ENCODE data around the gene ERBB4.

Gene ERBB4

GRCh38 chr2:212050871-212051270, 487.7 kb downstream of the ERBB4 start:
- no peak for TF ChIP-seq POLR2A (IDR thresholded peaks at IDR 0.05; ENCODE audit: low read depth, low read length)

GRCh38 chr2:212042562-212042961, 496.0 kb downstream of the ERBB4 start:
- no peak for TF ChIP-seq POLR2A (IDR thresholded peaks at IDR 0.05; ENCODE audit: low read depth, low read length)
- FAIRE-seq (no peak), DNase-seq (ENCODE audit: insufficient read length, low spot score) (no peak)

More at GRCh38 chr2:212050871-212051270, 487.7 kb downstream of the ERBB4 start:
- no peak for FAIRE-seq
- no peak for DNase-seq (ENCODE audit: insufficient read length, low spot score)

GRCh38 chr2:212037062-212037461, 501.5 kb downstream of the ERBB4 start:
- no peak for DNase-seq (ENCODE audit: insufficient read length, low spot score)
- no peak for TF ChIP-seq POLR2A (IDR thresholded peaks at IDR 0.05; ENCODE audit: low read depth, low read length)
- no peak for FAIRE-seq

GRCh38 chr2:212034841-212035585, 503.6 kb downstream of the ERBB4 start:
- FAIRE-seq (peak; percentile 6), DNase-seq (ENCODE audit: insufficient read length, low spot score) (no peak)
- TF ChIP-seq POLR2A (IDR thresholded peaks at IDR 0.05; ENCODE audit: low read depth, low read length), result no peak

DNA sequence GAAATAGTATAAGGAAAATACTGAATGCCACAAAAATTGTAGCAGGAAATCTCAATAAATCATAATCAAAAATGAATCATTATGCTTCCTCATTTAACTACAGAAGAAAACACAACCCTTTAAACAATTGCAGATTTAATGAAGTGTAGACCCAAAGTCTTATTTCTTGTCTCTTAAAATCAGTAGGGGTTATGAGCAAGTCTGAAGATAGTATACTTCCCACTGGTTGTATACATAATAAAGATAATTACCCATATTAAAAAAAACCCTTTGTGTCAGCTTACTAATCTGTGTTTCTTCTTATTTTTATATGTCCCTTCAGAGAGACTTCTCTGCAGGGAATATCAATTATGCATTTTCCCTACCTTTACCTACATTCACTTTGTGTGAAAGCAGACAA, 504.7 kb downstream of the ERBB4 start:
- FAIRE-seq (no peak), DNase-seq (ENCODE audit: insufficient read length, low spot score) (no peak)
- TF ChIP-seq POLR2A (IDR thresholded peaks at IDR 0.05; ENCODE audit: low read depth, low read length), result no peak

DNA sequence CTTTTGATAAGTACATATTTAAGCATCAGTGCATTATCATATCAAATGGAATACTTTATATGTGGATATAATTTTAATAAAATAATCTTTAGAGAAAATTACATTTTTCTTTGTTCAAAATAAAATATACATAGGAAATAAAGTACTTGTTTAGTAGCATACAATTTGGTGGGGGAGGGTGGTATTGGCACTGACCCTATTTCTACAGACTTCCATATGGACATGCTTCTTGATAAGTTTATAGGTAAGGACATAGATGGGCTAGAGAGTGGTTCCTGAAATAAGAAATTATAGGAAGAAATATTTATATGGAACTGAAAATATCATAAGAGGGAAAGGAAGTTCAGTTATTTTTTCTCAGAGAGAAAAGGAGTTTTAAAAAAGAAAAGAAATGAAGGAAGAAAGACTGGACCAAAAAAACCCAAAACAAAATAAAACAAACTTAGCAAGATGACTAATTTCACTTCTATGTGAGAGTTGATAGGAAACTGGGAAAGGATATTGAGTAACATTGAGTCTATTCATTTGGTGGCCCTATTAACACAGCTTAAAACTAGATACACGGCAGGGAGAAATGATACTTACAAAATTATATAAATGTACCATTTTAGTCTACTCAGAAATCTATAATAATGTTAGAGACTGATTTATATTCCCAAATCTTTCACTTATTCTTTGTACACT, 505.9 kb downstream of the ERBB4 start:
- TF ChIP-seq POLR2A (IDR thresholded peaks at IDR 0.05; ENCODE audit: low read depth, low read length), result no peak
- DNase-seq (ENCODE audit: insufficient read length, low spot score), result no peak
- peak; percentile 11 for FAIRE-seq

DNA sequence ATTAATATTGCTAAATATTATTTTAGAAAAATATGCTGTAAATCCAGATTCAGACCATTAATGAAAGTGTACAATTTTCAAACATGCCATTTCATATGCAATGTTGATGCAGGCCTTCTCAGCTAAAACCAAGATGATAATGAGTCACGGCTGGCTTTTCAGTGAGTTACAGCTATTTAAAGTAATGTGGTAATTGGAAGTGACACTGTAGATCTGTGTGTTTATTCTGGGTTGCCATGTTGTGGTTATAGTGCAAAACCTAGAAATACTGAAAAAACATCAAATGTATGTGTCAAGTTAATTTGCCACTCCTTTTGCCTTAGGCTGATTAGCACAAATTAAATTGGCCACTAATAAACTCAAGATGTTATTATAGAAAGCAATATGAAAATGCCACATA, 506.6 kb downstream of the ERBB4 start:
- DNase-seq (ENCODE audit: insufficient read length, low spot score) (no peak), FAIRE-seq (peak; percentile 85)
- TF ChIP-seq POLR2A (IDR thresholded peaks at IDR 0.05; ENCODE audit: low read depth, low read length), result no peak

DNA sequence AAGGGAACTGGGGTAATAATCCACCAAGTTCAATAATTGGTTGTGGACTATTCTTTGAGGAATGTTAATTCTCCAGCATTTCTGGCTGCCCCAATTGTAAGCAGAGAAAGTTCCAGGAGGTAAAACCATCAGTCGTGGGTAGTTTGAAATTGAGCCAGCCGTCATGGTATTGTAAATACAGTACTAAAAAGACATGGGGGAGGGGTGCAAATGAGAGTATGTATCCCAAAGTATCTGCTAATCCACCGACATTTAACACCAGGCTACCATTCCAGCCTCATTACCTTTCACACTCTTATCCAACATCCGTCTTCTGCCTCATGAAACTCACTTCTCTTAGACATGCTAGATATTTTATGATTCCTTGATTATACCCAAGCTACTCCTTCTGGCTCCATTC, 507.9 kb downstream of the ERBB4 start:
- TF ChIP-seq POLR2A (IDR thresholded peaks at IDR 0.05; ENCODE audit: low read depth, low read length), result no peak
- FAIRE-seq (no peak), DNase-seq (ENCODE audit: insufficient read length, low spot score) (no peak)

- DNase-seq (ENCODE audit: insufficient read length, low spot score) (no peak), FAIRE-seq (no peak)
- TF ChIP-seq POLR2A (IDR thresholded peaks at IDR 0.05; ENCODE audit: low read depth, low read length), result no peak
These were observed 509.7 kb downstream of the ERBB4 start for GRCh38 chr2:212028798-212029394.

- FAIRE-seq, result no peak
- TF ChIP-seq POLR2A (IDR thresholded peaks at IDR 0.05; ENCODE audit: low read depth, low read length), result no peak
- DNase-seq (ENCODE audit: insufficient read length, low spot score), result no peak
These were observed 510.6 kb downstream of the ERBB4 start for GRCh38 chr2:212027681-212028628.

DNA sequence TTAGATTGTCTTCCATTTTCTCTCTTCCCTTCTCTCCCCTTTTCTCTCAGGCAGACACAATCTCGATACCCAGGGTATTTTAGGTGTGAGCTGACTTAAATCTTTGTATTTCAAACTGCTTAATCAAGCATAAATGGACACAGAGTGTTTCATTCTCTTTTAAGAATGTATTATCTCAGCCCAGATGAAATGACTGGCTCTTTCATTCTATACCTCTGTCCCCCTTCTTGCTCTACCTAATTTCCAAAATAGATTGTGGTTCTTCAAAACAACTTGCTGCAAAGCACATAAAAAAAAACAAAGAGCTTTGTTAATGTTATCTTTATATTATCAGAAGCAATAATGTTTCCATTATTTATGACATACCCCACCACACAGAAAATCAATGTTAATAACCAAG, 514.6 kb downstream of the ERBB4 start:
- no peak for TF ChIP-seq POLR2A (IDR thresholded peaks at IDR 0.05; ENCODE audit: low read depth, low read length)
- FAIRE-seq (no peak), DNase-seq (ENCODE audit: insufficient read length, low spot score) (no peak)

GRCh38 chr2:212022966-212023365, 515.6 kb downstream of the ERBB4 start:
- TF ChIP-seq POLR2A (IDR thresholded peaks at IDR 0.05; ENCODE audit: low read depth, low read length), result no peak

GRCh38 chr2:212021947-212022346, 516.7 kb downstream of the ERBB4 start:
- no peak for FAIRE-seq
- no peak for TF ChIP-seq POLR2A (IDR thresholded peaks at IDR 0.05; ENCODE audit: low read depth, low read length)
- no peak for DNase-seq (ENCODE audit: insufficient read length, low spot score)

More at GRCh38 chr2:212022966-212023365, 515.6 kb downstream of the ERBB4 start:
- DNase-seq (ENCODE audit: insufficient read length, low spot score), result no peak
- no peak for FAIRE-seq

DNA sequence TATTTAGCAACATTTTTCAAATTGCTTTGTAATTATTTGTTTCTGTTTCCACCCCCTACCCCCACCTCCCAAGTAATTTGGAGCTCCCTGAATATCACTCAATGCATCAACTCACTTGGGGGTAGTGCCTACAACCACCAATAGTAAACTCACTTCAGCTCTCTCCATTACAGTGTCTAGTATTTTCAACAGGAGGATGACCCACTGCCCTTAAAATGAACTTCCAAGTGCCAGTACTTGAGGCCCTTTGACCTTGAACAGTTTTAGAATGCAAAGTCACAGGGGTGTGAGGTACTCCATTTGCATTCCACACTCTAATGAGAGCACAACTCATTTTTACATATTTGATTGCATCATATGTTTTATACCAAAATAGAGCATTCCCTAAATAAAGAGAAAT, 523.0 kb downstream of the ERBB4 start:
- TF ChIP-seq POLR2A (IDR thresholded peaks at IDR 0.05; ENCODE audit: low read depth, low read length), result no peak
- DNase-seq (ENCODE audit: insufficient read length, low spot score) (no peak), FAIRE-seq (no peak)

Measured in H54 (cell line).